Measurements from ENCODE around the gene ADARB1.

Gene ADARB1

DNA sequence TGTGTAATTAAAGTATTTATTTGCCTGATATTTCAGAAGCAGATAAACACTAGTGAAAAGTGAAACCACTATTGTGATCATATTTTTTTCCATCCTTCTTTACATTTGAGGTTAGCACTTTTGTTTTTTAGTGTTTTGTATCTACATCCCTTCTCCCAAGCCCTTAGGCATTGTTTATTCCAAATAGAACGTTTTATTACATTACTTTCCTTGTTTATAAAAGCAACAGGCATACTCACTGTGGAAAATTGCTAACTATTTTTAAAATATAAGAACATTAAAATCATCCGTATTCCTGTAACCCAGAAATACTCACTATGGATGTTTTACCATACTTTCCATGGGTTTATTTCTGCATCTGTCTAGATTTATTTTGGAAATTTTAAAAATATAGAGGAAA, 109.5 kb downstream of the ADARB1 start:
- no peak for DNase-seq (ENCODE audit: extremely low spot score)
- no peak for TF ChIP-seq HDGF (IDR thresholded peaks at IDR 0.05; ENCODE audit: borderline replicate concordance)
- TF ChIP-seq FOXM1 (IDR thresholded peaks at IDR 0.05; ENCODE audit: borderline replicate concordance): no peak
- TF ChIP-seq SUZ12 (IDR thresholded peaks at IDR 0.05): no peak
- TF ChIP-seq TARDBP (IDR thresholded peaks at IDR 0.05): no peak
- TF ChIP-seq SP1 (IDR thresholded peaks at IDR 0.05): no peak
- TF ChIP-seq ELF4 (IDR thresholded peaks at IDR 0.05): no peak
- TF ChIP-seq, protein P1, sequence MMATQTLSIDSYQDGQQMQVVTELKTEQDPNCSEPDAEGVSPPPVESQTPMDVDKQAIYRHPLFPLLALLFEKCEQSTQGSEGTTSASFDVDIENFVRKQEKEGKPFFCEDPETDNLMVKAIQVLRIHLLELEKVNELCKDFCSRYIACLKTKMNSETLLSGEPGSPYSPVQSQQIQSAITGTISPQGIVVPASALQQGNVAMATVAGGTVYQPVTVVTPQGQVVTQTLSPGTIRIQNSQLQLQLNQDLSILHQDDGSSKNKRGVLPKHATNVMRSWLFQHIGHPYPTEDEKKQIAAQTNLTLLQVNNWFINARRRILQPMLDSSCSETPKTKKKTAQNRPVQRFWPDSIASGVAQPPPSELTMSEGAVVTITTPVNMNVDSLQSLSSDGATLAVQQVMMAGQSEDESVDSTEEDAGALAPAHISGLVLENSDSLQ (IDR thresholded peaks at IDR 0.05): no peak
- TF ChIP-seq CTBP1 (IDR thresholded peaks at IDR 0.05; ENCODE audit: borderline replicate concordance): no peak
- ChIA-PET CTCF (no interaction called here), POLR2A (no interaction called here)

DNA sequence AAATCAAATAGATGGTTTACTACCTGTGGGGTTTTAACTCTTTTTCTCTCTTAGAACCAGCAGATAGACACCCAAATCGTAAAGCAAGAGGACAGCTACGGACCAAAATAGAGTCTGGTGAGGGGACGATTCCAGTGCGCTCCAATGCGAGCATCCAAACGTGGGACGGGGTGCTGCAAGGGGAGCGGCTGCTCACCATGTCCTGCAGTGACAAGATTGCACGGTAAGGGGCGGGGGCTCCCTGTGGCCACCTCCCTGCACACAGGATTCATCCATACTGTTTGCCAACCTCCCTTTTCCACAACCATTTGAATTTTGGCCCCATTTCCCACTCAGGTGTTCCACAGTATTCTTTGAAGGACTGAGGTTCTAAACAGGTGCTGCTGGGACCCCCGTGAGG, 110.5 kb downstream of the ADARB1 start:
- POLR2A ChIA-PET: no interaction called here
- CTCF ChIA-PET: no interaction called here
- TF ChIP-seq BHLHE40 (IDR thresholded peaks at IDR 0.05; ENCODE audit: borderline replicate concordance): no peak
- TF ChIP-seq SP1 (IDR thresholded peaks at IDR 0.05): no peak
- TF ChIP-seq ARNT (IDR thresholded peaks at IDR 0.05): no peak
- DNase-seq (ENCODE audit: extremely low spot score): no peak

DNA sequence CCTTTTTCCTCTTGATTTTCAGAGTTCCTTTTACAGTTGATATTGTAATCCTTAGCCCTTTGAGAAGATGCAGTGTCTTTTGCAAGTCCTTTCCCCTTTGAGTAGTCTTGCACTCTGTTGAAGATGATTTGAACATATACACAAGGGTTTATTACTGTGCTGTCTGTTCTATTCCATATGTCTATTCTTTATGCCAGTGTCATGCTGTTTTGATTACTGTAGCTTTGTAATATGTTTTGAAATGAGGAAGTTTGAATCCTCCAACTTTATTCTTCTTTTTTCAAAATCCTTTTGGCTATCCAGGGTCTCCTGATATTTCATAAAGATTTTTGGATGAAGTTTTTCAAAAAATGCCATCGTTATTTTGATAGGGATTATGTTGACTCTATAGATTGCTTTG, 112.3 kb downstream of the ADARB1 start:
- ChIA-PET CTCF (no interaction called here), POLR2A (no interaction called here)
- no peak for TF ChIP-seq ELF4 (IDR thresholded peaks at IDR 0.05)
- no peak for TF ChIP-seq SUZ12 (IDR thresholded peaks at IDR 0.05)
- TF ChIP-seq FOXK2 (IDR thresholded peaks at IDR 0.05): no peak
- DNase-seq (ENCODE audit: extremely low spot score): no peak

DNA sequence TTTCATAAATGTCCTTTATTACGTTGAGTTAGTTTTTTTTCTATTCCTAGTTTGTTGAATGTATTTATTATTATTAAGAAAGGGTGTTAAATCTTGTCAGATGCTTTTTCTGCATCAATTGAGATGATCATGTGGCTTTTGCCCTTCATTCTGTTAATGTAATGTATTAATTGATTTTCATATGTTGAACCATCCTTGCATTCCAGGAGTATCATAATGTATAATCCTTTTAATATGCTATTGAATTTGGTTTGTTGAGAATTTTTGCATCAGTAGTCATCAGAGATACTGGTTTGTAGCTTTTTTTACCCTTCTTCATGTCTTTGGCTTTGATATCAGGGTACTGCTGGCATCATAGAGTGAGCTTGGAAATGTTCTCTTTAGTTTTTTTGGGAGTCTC, 113.3 kb downstream of the ADARB1 start:
- no peak for DNase-seq (ENCODE audit: extremely low spot score)
- POLR2A ChIA-PET: no interaction called here
- CTCF ChIA-PET: no interaction called here
- no peak for TF ChIP-seq HDGF (IDR thresholded peaks at IDR 0.05; ENCODE audit: borderline replicate concordance)
- no peak for TF ChIP-seq FOXA1 (IDR thresholded peaks at IDR 0.05)
- TF ChIP-seq CTBP1 (IDR thresholded peaks at IDR 0.05; ENCODE audit: borderline replicate concordance): no peak
- no peak for TF ChIP-seq ELF4 (IDR thresholded peaks at IDR 0.05)

DNA sequence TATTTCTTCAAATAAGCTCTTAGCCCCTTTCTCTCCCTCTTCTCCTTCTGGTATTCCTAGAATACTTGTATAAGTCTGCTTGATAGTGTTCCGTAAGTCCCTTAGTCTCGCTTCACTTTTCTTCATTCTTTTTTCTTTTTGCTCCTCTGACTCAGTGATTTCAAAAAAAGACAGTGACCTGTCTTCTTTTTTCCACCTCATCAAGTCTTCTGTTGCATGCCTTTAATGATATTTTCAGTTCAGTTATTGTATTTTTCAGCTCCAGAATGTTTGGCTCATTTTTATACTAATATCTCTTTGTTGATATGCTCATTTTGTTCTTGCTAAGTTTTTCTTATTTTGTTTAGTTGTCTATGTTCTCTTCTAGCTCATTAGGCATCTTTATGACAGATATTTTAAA, 115.6 kb downstream of the ADARB1 start:
- POLR2A ChIA-PET: no interaction called here
- CTCF ChIA-PET: no interaction called here
- no peak for TF ChIP-seq ZNF384 (IDR thresholded peaks at IDR 0.05)
- TF ChIP-seq BHLHE40 (IDR thresholded peaks at IDR 0.05; ENCODE audit: borderline replicate concordance): no peak
- TF ChIP-seq ARNT (IDR thresholded peaks at IDR 0.05): no peak
- TF ChIP-seq SP1 (IDR thresholded peaks at IDR 0.05): no peak

DNA sequence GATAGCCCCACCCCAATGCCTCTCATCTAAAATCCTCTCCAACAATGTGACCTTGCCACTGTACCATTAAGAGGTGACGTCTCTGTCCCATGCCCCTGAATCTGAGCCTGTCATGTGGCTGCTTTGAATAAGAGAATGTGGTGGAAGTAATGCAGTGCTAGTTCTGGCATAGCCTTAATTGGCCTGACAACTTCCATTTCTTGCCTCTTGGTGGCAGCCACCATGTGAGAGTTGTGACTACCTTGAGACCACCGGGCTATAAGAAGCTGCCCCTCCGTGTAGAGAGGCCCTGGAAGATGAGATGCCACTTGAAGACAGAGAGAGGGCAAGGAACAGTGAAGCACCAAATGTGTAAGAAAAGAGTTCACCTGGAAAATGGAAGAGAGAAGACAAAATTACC, 118.0 kb downstream of the ADARB1 start:
- POLR2A ChIA-PET: no interaction called here
- TF ChIP-seq BHLHE40 (IDR thresholded peaks at IDR 0.05; ENCODE audit: borderline replicate concordance): no peak
- no peak for TF ChIP-seq ZNF384 (IDR thresholded peaks at IDR 0.05)
- CTCF ChIA-PET: no interaction called here
- DNase-seq (ENCODE audit: extremely low spot score): no peak

More for the DNA sequence above, 115.6 kb downstream of the ADARB1 start:
- DNase-seq (ENCODE audit: extremely low spot score): no peak

DNA sequence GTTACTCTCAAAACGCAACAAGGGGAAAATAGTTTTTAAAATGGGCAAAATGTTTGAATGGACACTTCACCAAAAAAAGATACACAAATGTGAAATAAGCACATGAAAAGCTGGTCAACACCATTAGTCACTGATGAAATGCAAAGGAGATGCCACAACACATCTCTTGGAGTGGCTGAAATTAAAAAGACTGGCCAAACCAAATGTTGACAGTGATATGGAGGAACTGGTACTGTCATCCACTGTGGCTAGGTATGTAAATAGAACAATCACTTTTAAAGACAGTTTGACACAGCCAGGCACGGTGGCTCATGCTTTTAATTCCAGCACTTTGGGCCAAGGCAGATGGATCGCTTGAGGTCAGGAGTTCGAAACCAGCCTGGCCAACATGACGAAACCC, 122.2 kb downstream of the ADARB1 start:
- ChIA-PET CTCF (no interaction called here), POLR2A (no interaction called here)
- DNase-seq (ENCODE audit: extremely low spot score): no peak

DNA sequence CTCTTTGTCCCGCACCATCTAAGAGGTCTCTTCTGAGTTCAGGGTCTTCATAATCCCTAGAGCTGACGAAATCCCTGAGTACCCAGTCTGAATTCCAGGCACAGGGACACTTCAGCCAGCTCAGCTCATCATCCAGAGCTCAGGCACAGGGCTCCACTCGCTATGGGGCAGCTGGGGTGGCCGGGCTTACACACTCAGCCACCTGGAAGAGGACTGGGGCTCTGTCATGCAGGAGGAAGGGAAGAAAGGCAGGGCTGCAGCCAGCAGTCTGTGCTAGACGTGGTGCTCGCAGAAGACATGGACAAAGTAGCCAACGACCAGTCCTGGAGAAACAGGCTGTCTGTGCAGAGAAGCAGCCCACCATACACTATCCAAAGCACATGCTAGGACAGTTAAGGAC, 124.8 kb downstream of the ADARB1 start:
- ChIA-PET POLR2A (no interaction called here), CTCF (no interaction called here)
- no peak for DNase-seq (ENCODE audit: extremely low spot score)
- TF ChIP-seq FOXK2 (IDR thresholded peaks at IDR 0.05) (no peak), ARNT (IDR thresholded peaks at IDR 0.05) (no peak), SP1 (IDR thresholded peaks at IDR 0.05) (no peak)

More for the DNA sequence above, 122.2 kb downstream of the ADARB1 start:
- TF ChIP-seq CTBP1 (IDR thresholded peaks at IDR 0.05; ENCODE audit: borderline replicate concordance) (no peak), SUZ12 (IDR thresholded peaks at IDR 0.05) (no peak), FOXM1 (IDR thresholded peaks at IDR 0.05; ENCODE audit: borderline replicate concordance) (no peak), TARDBP (IDR thresholded peaks at IDR 0.05) (no peak), ELF4 (IDR thresholded peaks at IDR 0.05) (no peak), LEF1 (IDR thresholded peaks at IDR 0.05; ENCODE audit: borderline replicate concordance) (no peak), BHLHE40 (IDR thresholded peaks at IDR 0.05; ENCODE audit: borderline replicate concordance) (no peak), FOXA1 (IDR thresholded peaks at IDR 0.05) (no peak), NFRKB (IDR thresholded peaks at IDR 0.05) (no peak), L3MBTL2 (conservative IDR thresholded peaks at IDR 0.05) (no peak), HDGF (IDR thresholded peaks at IDR 0.05; ENCODE audit: borderline replicate concordance) (no peak), ZNF384 (IDR thresholded peaks at IDR 0.05) (no peak), SP1 (IDR thresholded peaks at IDR 0.05) (no peak), FOXK2 (IDR thresholded peaks at IDR 0.05) (no peak), ARNT (IDR thresholded peaks at IDR 0.05) (no peak)
- TF ChIP-seq, protein P1 (IDR thresholded peaks at IDR 0.05): no peak

DNA sequence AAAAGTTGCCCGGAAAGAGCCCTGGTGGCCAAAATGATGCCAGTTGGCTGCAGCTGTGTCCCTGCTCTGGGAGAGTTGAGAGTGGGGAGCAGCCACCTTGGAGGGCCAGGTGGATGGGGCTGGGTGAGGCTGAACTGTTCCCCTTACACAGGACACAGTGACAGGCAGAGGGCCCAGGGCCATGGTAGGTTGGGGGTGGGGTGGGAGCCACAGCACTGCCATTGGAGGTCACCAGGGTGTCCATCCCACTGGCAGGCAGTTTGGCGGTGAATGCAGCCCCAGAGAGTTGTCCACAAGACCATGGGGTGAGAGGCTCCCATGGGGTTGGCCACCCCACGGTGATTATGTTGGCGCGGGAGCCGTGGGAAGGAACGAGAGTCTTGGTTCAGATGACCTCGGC, 125.7 kb downstream of the ADARB1 start:
- ChIA-PET CTCF (no interaction called here), POLR2A (no interaction called here)
- TF ChIP-seq ZNF384 (IDR thresholded peaks at IDR 0.05): no peak
- TF ChIP-seq SP1 (IDR thresholded peaks at IDR 0.05): no peak
- no peak for DNase-seq (ENCODE audit: extremely low spot score)

All from HEK293T (cell line).